Thoracic aorta (tissue), 2 donors: ENCODE data around the gene ARF3. TPM values are rescaled to one million over a fixed set of nuclear protein-coding genes. Genes with fewer than 3 reads are reported as not detected.

Source experiments
- ATAC-seq: fragments of 150-250 bp; one replicate; pipeline ENCODE4 v1.8.0; 2017; ENCODE audit warnings: low read depth; ENCODE audit not compliant: insufficient number of reproducible peaks, low FRiP score
- DNase-seq: peaks from one replicate; pipeline ENCODE4 v3.0.0-alpha.2; 2020; ENCODE audit warnings: low spot score
- H3K27ac ChIP-seq, 2 donors: fragments of 200-600 bp; sonication (generic); 1 replicate in 1 of 2; 2 replicates in 1 of 2; pipeline ENCODE4 v1.5.1; 2016; ENCODE audit warnings: mild to moderate bottlenecking in 2 of 2, moderate library complexity in 2 of 2
- H3K27me3 ChIP-seq: fragments of 200-600 bp; sonication (generic); replicated peaks from 2 replicates; pipeline ENCODE4 v1.6.0; 2016; ENCODE audit warnings: mild to moderate bottlenecking; ENCODE audit not compliant: insufficient read depth
- H3K36me3 ChIP-seq: fragments of 200-600 bp; sonication (generic); one replicate; pipeline ENCODE4 v1.5.1; 2016
- H3K4me1 ChIP-seq, 2 donors: fragments of 200-600 bp; sonication (generic); 1 replicate in 1 of 2; 2 replicates in 1 of 2; pipeline versions ENCODE4 v1.5.1 to v1.6.0; 2016; ENCODE audit warnings: low read depth in 2 of 2, mild to moderate bottlenecking in 1 of 2; ENCODE audit not compliant: control insufficient read depth in 1 of 2
- H3K4me3 ChIP-seq: fragments of 200-600 bp; sonication (generic); 2 replicates; pipeline ENCODE4 v1.5.1; 2016; ENCODE audit warnings: mild to moderate bottlenecking
- H3K9me3 ChIP-seq: fragments of 200-600 bp; sonication (generic); 2 replicates; pipeline ENCODE4 v1.5.1; 2016
- CTCF ChIP-seq: fragments of 200-600 bp; sonication (generic); IDR thresholded peaks from one replicate; pipeline ENCODE4 v1.5.1; 2019; ENCODE audit warnings: antibody characterized with exemption
- total RNA-seq, 2 donors: library from RNA; depleted of rRNA; stranded (reverse); fragments of >200 nt; gene quantifications; one replicate each; pipeline versions ENCODE4 v1.1.0 to v1.2.3, GENCODE V29; 2016

ARF3 gene
- total RNA-seq, 2 donors from 2014 or later, result 63.4 to 65.8 TPM

GRCh38 chr12:48954061-48954460 lies 3.2 kb downstream of the ARF3 start:
- no peak for DNase-seq
- no peak for ATAC-seq
- H3K4me1 ChIP-seq, result peaks cover 3 to 27% of the 10 kb centered on the region in 2 donors
- H3K4me3 ChIP-seq, result no peak overlapping the region
- H3K27me3 ChIP-seq, result no peaks in the 10 kb centered on the region
- H3K9me3 ChIP-seq, result no peaks in the 10 kb centered on the region
- no peak for TF ChIP-seq CTCF
- no peak overlapping the region for H3K27ac ChIP-seq
- H3K36me3 ChIP-seq, result no peaks in the 10 kb centered on the region

- H3K4me1 ChIP-seq, result peaks cover 3 to 23% of the 10 kb centered on the region in 2 donors
- no peak for ATAC-seq
- DNase-seq, result no peak
- H3K4me3 ChIP-seq, result no peak overlapping the region
- no peaks in the 10 kb centered on the region for H3K9me3 ChIP-seq
- no peaks in the 10 kb centered on the region for H3K36me3 ChIP-seq
- no peak for TF ChIP-seq CTCF
- H3K27ac ChIP-seq, result no peak overlapping the region
- H3K27me3 ChIP-seq, result no peaks in the 10 kb centered on the region
Measured at GRCh38 chr12:48952691-48953090, 4.6 kb downstream of the ARF3 start.

GRCh38 chr12:48947727-48948126 lies 9.6 kb downstream of the ARF3 start:
- no peaks in the 10 kb centered on the region for H3K27me3 ChIP-seq
- H3K4me1 ChIP-seq, result peaks cover 0 to 16% of the 10 kb centered on the region in 2 donors
- DNase-seq (no peak), ATAC-seq (no peak)
- no peak overlapping the region for H3K4me3 ChIP-seq
- H3K36me3 ChIP-seq, result peaks cover 2% of the 10 kb centered on the region
- no peaks in the 10 kb centered on the region for H3K9me3 ChIP-seq
- no peak overlapping the region for H3K27ac ChIP-seq
- no peak for TF ChIP-seq CTCF

- no peak for TF ChIP-seq CTCF
- Histone ChIP-seq H3K4me3 (no peak overlapping the region), H3K36me3 (peaks cover 3% of the 10 kb centered on the region), H3K4me1 (peaks cover 0 to 16% of the 10 kb centered on the region in 2 donors), H3K9me3 (no peaks in the 10 kb centered on the region), H3K27ac (no peak overlapping the region), H3K27me3 (no peaks in the 10 kb centered on the region)
- DNase-seq (no peak), ATAC-seq (no peak)
Measured at GRCh38 chr12:48946943-48947342, 10.3 kb downstream of the ARF3 start.

GRCh38 chr12:48946205-48946604 lies 11.1 kb downstream of the ARF3 start:
- DNase-seq (no peak), ATAC-seq (no peak)
- no peak for TF ChIP-seq CTCF
- Histone ChIP-seq H3K27ac (no peak overlapping the region), H3K4me3 (no peak overlapping the region), H3K4me1 (peaks cover 0 to 16% of the 10 kb centered on the region in 2 donors), H3K9me3 (no peaks in the 10 kb centered on the region), H3K36me3 (peaks cover 3% of the 10 kb centered on the region), H3K27me3 (no peaks in the 10 kb centered on the region)
